Glomerular endothelial cell (primary cell): ENCODE measurements around the gene L1CAM. TPM values are rescaled to one million over a fixed set of nuclear protein-coding genes. Genes with fewer than 3 reads are reported as not detected.

Experiments
- total RNA-seq: library from RNA; depleted of rRNA; stranded (reverse); fragments of >200 nt; gene quantifications from 2 replicates; pipeline ENCODE4 v1.2.3, GENCODE V29; 2015

L1CAM gene
- total RNA-seq, 1 donor from 2014 or later, result 1.6 TPM

Other genes starting within 250 kb of the L1CAM start
- gene DUSP9, start 239.0 kb downstream of the L1CAM start, total RNA-seq, result 0.76 TPM in 1 of 2 replicates, not detected in the other
- not detected in 2 replicates for gene PNCK, start 212.4 kb downstream of the L1CAM start, total RNA-seq
- gene SLC6A8, start 198.2 kb downstream of the L1CAM start, total RNA-seq, result 17.3 and 18.7 TPM in 2 replicates
- gene BCAP31, start 161.8 kb downstream of the L1CAM start, total RNA-seq, result 206 and 215 TPM in 2 replicates
- 13.8 and 20.9 TPM in 2 replicates for gene ABCD1, start 161.3 kb downstream of the L1CAM start, total RNA-seq
- gene PLXNB3, start 121.9 kb downstream of the L1CAM start, total RNA-seq, result 25.6 and 37.6 TPM in 2 replicates
- gene SRPK3, start 105.1 kb downstream of the L1CAM start, total RNA-seq, result 0.34 TPM in 1 of 2 replicates, not detected in the other
- gene IDH3G, start 91.8 kb downstream of the L1CAM start, total RNA-seq, result 94.4 and 102 TPM in 2 replicates
- gene SSR4, start 91.5 kb downstream of the L1CAM start, total RNA-seq, result 212 and 286 TPM in 2 replicates
- gene PDZD4, start 55.6 kb downstream of the L1CAM start, total RNA-seq, result 0.10 and 0.12 TPM in 2 replicates
- gene AVPR2, start 18.5 kb upstream of the L1CAM start, total RNA-seq, result not detected in 2 replicates
- 2.9 and 24.2 TPM in 2 replicates for gene ARHGAP4, start 40.1 kb upstream of the L1CAM start, total RNA-seq
- 144 and 194 TPM in 2 replicates for gene NAA10, start 48.9 kb upstream of the L1CAM start, total RNA-seq
- gene RENBP, start 58.5 kb upstream of the L1CAM start, total RNA-seq, result 19.0 and 23.7 TPM in 2 replicates
- gene HCFC1, start 85.6 kb upstream of the L1CAM start, total RNA-seq, result 54.4 and 91.0 TPM in 2 replicates
- 3.3 and 6.7 TPM in 2 replicates for gene TMEM187, start 86.6 kb upstream of the L1CAM start, total RNA-seq
- gene IRAK1, start 133.7 kb upstream of the L1CAM start, total RNA-seq, result 106 and 116 TPM in 2 replicates
- gene MECP2, start 211.5 kb upstream of the L1CAM start, total RNA-seq, result 28.8 and 45.2 TPM in 2 replicates